Muscle of leg (tissue), 11 donors: ENCODE measurements around the gene SERPINB11. TPM values are rescaled to one million over a fixed set of nuclear protein-coding genes. Genes with fewer than 3 reads are reported as not detected.

Experiments used
- DNase-seq: peaks from one replicate; pipeline ENCODE4 v3.0.0; 2013
- H3K27ac ChIP-seq: one replicate; pipeline ENCODE4 v1.5.1; 2013; ENCODE audit warnings: mild to moderate bottlenecking, low read length, control low read depth
- H3K27me3 ChIP-seq: one replicate; pipeline ENCODE4 v1.6.1; 2013; ENCODE audit warnings: low read length; ENCODE audit not compliant: control insufficient read depth, insufficient read depth
- H3K36me3 ChIP-seq: one replicate; pipeline ENCODE4 v1.6.1; 2013; ENCODE audit warnings: low read length; ENCODE audit not compliant: control insufficient read depth, insufficient read depth
- H3K4me1 ChIP-seq: one replicate; pipeline ENCODE4 v1.6.1; 2013; ENCODE audit warnings: low read length; ENCODE audit not compliant: control insufficient read depth, insufficient read depth
- H3K4me3 ChIP-seq: one replicate; pipeline ENCODE4 v1.5.1; 2013; ENCODE audit warnings: low read length, control low read depth
- H3K9me3 ChIP-seq: replicated peaks from 2 replicates; pipeline ENCODE4 v1.6.1; 2013; ENCODE audit warnings: low read depth, low read length; ENCODE audit not compliant: control insufficient read depth
- WGBS: methylation state at CpG from one replicate; pipeline ENCODE4 v1.1.5; 2013; ENCODE audit warnings: missing lambda C conversion rate; ENCODE audit not compliant: insufficient coverage; 5-methylcytosine and 5-hydroxymethylcytosine counted together
- polyA plus RNA-seq, 8 donors: library from polyadenylated mRNA; unstranded; fragments of 120-200 nt; gene quantifications; one replicate each; pipeline versions ENCODE4 v1.2.1 to v1.2.3, GENCODE V29; 2013; ENCODE audit warnings: inconsistent platforms in 1 of 8, low replicate concordance in 1 of 8; ENCODE audit not compliant: insufficient read length in 8 of 8, insufficient read depth in 1 of 8
- total RNA-seq: library from RNA; stranded (reverse); fragments of 120-200 nt; gene quantifications from one replicate; pipeline ENCODE4 v1.2.4, GENCODE V29; 2013

SERPINB11 gene
- total and polyA plus RNA-seq, 9 donors, result not detected

DNA sequence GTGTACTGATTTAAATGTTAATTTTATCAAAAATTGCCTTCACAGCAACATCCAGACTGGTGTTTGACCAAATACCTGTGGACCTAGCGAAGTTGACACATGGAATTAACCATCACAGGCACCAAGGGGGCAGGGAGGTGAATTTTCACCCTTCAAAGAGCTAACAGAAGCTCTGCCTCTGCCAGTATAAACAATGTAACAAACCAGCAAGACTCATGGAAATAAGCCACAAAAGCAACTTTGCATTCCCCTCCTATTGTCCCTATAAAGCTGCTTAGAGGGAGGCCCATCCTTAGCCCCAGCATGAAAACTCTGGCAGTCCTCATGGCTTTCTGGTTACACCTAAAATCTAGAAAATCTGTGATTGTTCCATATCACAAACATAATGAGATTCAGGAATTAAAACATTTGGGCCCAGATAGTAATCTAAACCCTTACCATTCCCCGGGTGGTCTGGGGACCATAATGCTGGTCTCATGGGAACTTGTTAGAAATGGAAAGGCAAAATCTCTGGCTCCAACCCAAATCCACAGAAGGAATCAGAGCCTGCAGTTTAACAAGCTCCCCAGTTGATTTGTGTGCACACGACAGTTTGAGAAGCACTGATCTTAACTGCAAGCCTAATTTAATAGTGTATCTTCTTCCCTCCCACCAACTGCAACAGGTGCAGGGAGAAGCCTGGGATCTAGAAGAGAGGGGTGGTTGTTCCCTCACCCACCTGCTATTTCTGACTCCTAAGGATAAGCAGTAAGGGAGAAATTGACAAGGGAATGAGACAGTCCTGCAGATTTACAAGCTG, 23.1 kb downstream of the SERPINB11 start:
- peak; percentile 15 for DNase-seq
- whole genome bisulfite sequencing, result no CpG with 5 or more reads among the region's 3 CpGs
- Histone ChIP-seq H3K27me3 (no peaks in the 10 kb centered on the region), H3K4me1 (peaks cover 12% of the 10 kb centered on the region), H3K36me3 (no peaks in the 10 kb centered on the region), H3K27ac (no peak overlapping the region), H3K9me3 (no peaks in the 10 kb centered on the region), H3K4me3 (no peak overlapping the region)

GRCh38 chr18:63730773-63731172, 28.0 kb downstream of the SERPINB11 start:
- no peak overlapping the region for H3K4me3 ChIP-seq
- H3K36me3 ChIP-seq, result no peaks in the 10 kb centered on the region
- WGBS, result 59% methylated on average over 4 of the region's 5 CpGs
- peaks cover 2% of the 10 kb centered on the region for H3K9me3 ChIP-seq
- DNase-seq, result no peak
- H3K27ac ChIP-seq, result no peak overlapping the region
- H3K27me3 ChIP-seq, result no peaks in the 10 kb centered on the region
- peaks cover 12% of the 10 kb centered on the region for H3K4me1 ChIP-seq

- no peak for DNase-seq
- 84% methylated on average over 3 of the region's 3 CpGs for WGBS
- Histone ChIP-seq H3K27me3 (no peaks in the 10 kb centered on the region), H3K27ac (no peak overlapping the region), H3K9me3 (peaks cover 2% of the 10 kb centered on the region), H3K36me3 (no peaks in the 10 kb centered on the region), H3K4me3 (no peak overlapping the region), H3K4me1 (peaks cover 7% of the 10 kb centered on the region)
Observed at GRCh38 chr18:63731215-63731614, 28.5 kb downstream of the SERPINB11 start.

- no peak for DNase-seq
- H3K4me3 ChIP-seq, result no peak overlapping the region
- H3K27ac ChIP-seq, result no peak overlapping the region
Observed at GRCh38 chr18:63736876-63737275, 34.1 kb downstream of the SERPINB11 start.

GRCh38 chr18:63741769-63742168, 39.0 kb downstream of the SERPINB11 start:
- Histone ChIP-seq H3K36me3 (no peaks in the 10 kb centered on the region), H3K4me1 (no peaks in the 10 kb centered on the region), H3K27ac (no peak overlapping the region), H3K27me3 (no peaks in the 10 kb centered on the region), H3K4me3 (no peak overlapping the region), H3K9me3 (no peaks in the 10 kb centered on the region)
- DNase-seq, result peak; percentile 11
- 57% methylated on average over 1 of the region's 4 CpGs for WGBS

More at GRCh38 chr18:63736876-63737275, 34.1 kb downstream of the SERPINB11 start:
- Histone ChIP-seq H3K27me3 (no peaks in the 10 kb centered on the region), H3K36me3 (no peaks in the 10 kb centered on the region), H3K4me1 (no peaks in the 10 kb centered on the region), H3K9me3 (peaks cover 2% of the 10 kb centered on the region)

DNA sequence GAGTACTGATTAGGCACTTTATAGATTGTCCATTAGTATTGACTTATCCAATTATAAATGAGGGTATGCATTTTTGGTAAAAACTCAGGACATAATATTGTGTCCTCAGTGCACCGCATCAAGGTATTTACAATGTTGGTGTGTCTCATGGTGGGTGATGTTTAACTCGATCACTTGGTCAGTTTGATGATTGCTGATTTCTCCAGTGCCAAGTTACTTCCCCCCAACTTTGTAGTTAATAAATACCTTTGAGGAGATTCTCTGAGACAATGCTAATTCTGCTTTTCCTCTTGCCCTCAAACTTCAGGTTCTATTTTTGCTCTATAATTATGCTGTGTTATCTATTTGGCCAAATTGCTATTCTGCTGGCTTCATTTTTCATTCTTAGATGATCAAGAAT, 44.2 kb downstream of the SERPINB11 start:
- DNase-seq, result no peak
- H3K4me3 ChIP-seq, result no peak overlapping the region
- WGBS, result no CpG with 5 or more reads among the region's 2 CpGs
- no peaks in the 10 kb centered on the region for H3K9me3 ChIP-seq
- H3K36me3 ChIP-seq, result no peaks in the 10 kb centered on the region
- H3K27me3 ChIP-seq, result no peaks in the 10 kb centered on the region
- no peak overlapping the region for H3K27ac ChIP-seq
- no peaks in the 10 kb centered on the region for H3K4me1 ChIP-seq

DNA sequence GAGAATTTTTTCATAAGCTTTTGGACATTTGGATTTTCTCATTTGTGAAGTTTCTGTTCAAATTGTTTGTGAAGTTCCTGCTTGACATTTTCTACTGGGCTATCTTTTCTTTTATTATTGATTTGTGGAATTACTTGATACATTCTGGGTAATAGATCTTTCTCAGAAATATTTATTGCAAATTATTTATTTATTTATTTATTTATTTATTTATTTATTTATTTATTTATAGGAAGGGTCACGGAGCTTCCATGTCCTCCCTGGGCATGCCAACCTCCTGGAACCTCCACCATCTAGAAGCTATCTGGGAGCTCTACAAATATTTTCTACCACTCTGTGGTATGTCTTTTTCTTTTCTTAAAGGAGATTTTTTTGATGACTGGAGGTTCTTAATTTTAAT, 46.7 kb downstream of the SERPINB11 start:
- no peaks in the 10 kb centered on the region for H3K27me3 ChIP-seq
- WGBS, result no CpG with 5 or more reads among the region's 1 CpG
- H3K9me3 ChIP-seq, result no peaks in the 10 kb centered on the region
- no peak overlapping the region for H3K27ac ChIP-seq
- H3K4me1 ChIP-seq, result no peaks in the 10 kb centered on the region
- no peak overlapping the region for H3K4me3 ChIP-seq
- H3K36me3 ChIP-seq, result no peaks in the 10 kb centered on the region
- DNase-seq, result no peak

DNA sequence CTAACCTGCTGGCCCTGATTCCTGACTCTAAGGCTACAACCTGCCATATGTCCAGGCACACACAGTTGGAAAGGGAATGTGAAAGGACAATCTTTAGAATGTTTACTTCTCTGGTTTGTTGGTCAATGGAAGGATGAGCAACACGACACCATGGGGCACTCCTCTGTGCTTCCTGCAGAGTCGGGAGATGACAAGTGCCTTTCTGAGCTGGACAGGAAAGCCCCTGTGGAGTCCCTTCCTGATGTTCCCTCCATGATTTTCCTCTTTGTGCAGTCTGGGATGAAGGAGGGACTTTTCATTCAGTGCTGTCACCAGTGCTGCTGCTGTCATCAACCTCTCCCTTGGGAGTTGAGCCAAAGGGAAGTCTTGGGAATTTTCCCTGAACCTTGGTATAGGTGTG, 49.9 kb downstream of the SERPINB11 start:
- Histone ChIP-seq H3K4me1 (no peaks in the 10 kb centered on the region), H3K36me3 (no peaks in the 10 kb centered on the region), H3K27ac (no peak overlapping the region), H3K27me3 (no peaks in the 10 kb centered on the region), H3K9me3 (no peaks in the 10 kb centered on the region), H3K4me3 (no peak overlapping the region)
- no CpG with 5 or more reads among the region's 2 CpGs for WGBS
- no peak for DNase-seq

GRCh38 chr18:63753676-63754075, 50.9 kb downstream of the SERPINB11 start:
- no peaks in the 10 kb centered on the region for H3K4me1 ChIP-seq
- no peaks in the 10 kb centered on the region for H3K9me3 ChIP-seq
- H3K4me3 ChIP-seq, result no peak overlapping the region
- no peaks in the 10 kb centered on the region for H3K27me3 ChIP-seq
- no peaks in the 10 kb centered on the region for H3K36me3 ChIP-seq
- DNase-seq, result no peak
- no peak overlapping the region for H3K27ac ChIP-seq

DNA sequence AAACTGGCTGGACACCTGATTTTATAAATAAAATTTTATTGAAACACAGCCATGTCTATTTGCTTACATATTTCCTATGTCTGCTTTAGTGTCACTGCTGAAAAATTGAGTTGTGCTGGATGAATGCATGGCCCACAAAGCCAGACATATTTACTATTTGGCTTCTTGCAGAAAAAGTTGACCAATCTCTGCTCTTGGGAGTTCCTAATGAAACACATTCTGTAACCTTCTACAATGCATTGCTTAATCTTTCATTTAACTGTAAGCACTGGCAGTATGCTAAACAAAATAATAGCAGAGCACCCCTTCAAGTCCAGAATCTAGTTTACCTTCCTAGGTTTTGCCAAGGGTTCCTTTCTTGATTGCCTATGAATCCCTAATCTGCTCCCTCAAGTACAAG, 54.8 kb downstream of the SERPINB11 start:
- DNase-seq, result no peak
- Histone ChIP-seq H3K4me3 (no peak overlapping the region), H3K4me1 (no peaks in the 10 kb centered on the region)

More for the DNA sequence above, 54.8 kb downstream of the SERPINB11 start:
- Histone ChIP-seq H3K27me3 (no peaks in the 10 kb centered on the region), H3K9me3 (peaks cover 7% of the 10 kb centered on the region), H3K27ac (no peak overlapping the region), H3K36me3 (no peaks in the 10 kb centered on the region)
